AG09319 (cell line): ENCODE measurements around the gene DSTN.

Source experiments
- DNase-seq: peaks from one replicate; pipeline ENCODE4 v3.0.0-alpha.2; 2010; ENCODE audit warnings: low read depth; ENCODE audit errors: extremely low read depth
- CTCF ChIP-seq: IDR thresholded peaks from 2 replicates; pipeline ENCODE4 v1.5.1; 2011; ENCODE audit warnings: low read depth, mild to moderate bottlenecking, inconsistent platforms, low read length, moderate library complexity

DSTN gene

GRCh38 chr20:17605131-17605660 lies 35.3 kb downstream of the DSTN start:
- no peak for DNase-seq
- TF ChIP-seq CTCF: no peak

GRCh38 chr20:17606001-17606400 lies 36.1 kb downstream of the DSTN start:
- no peak for DNase-seq
- TF ChIP-seq CTCF: no peak

- TF ChIP-seq CTCF: no peak
- no peak for DNase-seq
These were observed 39.0 kb downstream of the DSTN start for GRCh38 chr20:17608701-17609497.

GRCh38 chr20:17609811-17610377 lies 40.0 kb downstream of the DSTN start:
- DNase-seq: no peak
- no peak for TF ChIP-seq CTCF

GRCh38 chr20:17610566-17611289 lies 40.9 kb downstream of the DSTN start:
- DNase-seq: no peak
- no peak for TF ChIP-seq CTCF

- no peak for DNase-seq
- TF ChIP-seq CTCF: no peak; the same call in 1 of the 2 replicates
These were observed 41.3 kb downstream of the DSTN start for GRCh38 chr20:17611290-17611539.
